Heart left ventricle (tissue), 16 donors: Measurements from ENCODE around the gene YOD1. TPM values are rescaled to one million over a fixed set of nuclear protein-coding genes. Genes with fewer than 3 reads are reported as not detected.

Source experiments
- ATAC-seq, 4 donors: fragments of 200-7000 bp; cut with Tn5 transposase; one replicate each; pipeline ENCODE4 v1.9.1; 2020 to 2022; ENCODE audit warnings: moderate library complexity in 4 of 4, mild to moderate bottlenecking in 3 of 4, moderate number of reproducible peaks in 1 of 4
- DNase-seq, 5 donors: peaks; one replicate each; pipeline ENCODE4 v3.0.0-alpha.2; 2020
- H3K27ac ChIP-seq, 12 donors: fragments of 200-600 bp; sonication (generic) in 4 of 12; one replicate each; pipeline versions ENCODE4 v1.5.0 to v1.8.0; 2016 to 2022; ENCODE audit warnings: mild to moderate bottlenecking in 2 of 12
- H3K27me3 ChIP-seq, 9 donors: fragments of 200-600 bp; sonication (generic) in 2 of 9; one replicate each; pipeline versions ENCODE4 v1.5.1 to v1.8.0; 2016 to 2022; ENCODE audit warnings: mild to moderate bottlenecking in 3 of 9
- H3K36me3 ChIP-seq, 9 donors: fragments of 200-600 bp; sonication (generic) in 2 of 9; one replicate each; pipeline versions ENCODE4 v1.5.0 to v1.8.0; 2018 to 2022; ENCODE audit warnings: mild to moderate bottlenecking in 2 of 9
- H3K4me1 ChIP-seq, 12 donors: fragments of 200-600 bp; sonication (generic) in 4 of 12; one replicate each; pipeline versions ENCODE4 v1.5.0 to v1.8.0; 2016 to 2022; ENCODE audit warnings: mild to moderate bottlenecking in 3 of 12
- H3K4me3 ChIP-seq, 12 donors: fragments of 200-600 bp; sonication (generic) in 4 of 12; one replicate each; pipeline versions ENCODE4 v1.5.0 to v1.8.0; 2017 to 2022; ENCODE audit warnings: mild to moderate bottlenecking in 9 of 12, moderate library complexity in 4 of 12
- H3K9me3 ChIP-seq, 12 donors: fragments of 200-600 bp; sonication (generic) in 4 of 12; one replicate each; pipeline versions ENCODE4 v1.5.0 to v1.8.0; 2016 to 2022; ENCODE audit warnings: mild to moderate bottlenecking in 1 of 12
- POLR2A ChIP-seq, 2 donors: fragments of 450-650 bp; IDR thresholded peaks; one replicate each; pipeline ENCODE4 v1.6.1; 2017; ENCODE audit warnings: antibody characterized with exemption in 2 of 2, mild to moderate bottlenecking in 2 of 2, moderate library complexity in 2 of 2
- WGBS, 4 donors: extraction: QIAGEN DNeasy Blood & Tissue Kit in 2 of 4; methylation state at CpG; one replicate each; pipeline versions ENCODE4 v1.1.5 to v1.1.7; 2013 to 2018; 5-methylcytosine and 5-hydroxymethylcytosine counted together
- intact Hi-C, 10 donors: fragments of 100-400 bp; cut with DNase I; formaldehyde crosslinking; loops; one replicate each; pipeline versions ENCODE4 v1.11.1 to v1.14.2; 2022
- polyA plus RNA-seq, 2 donors: library from polyadenylated mRNA; stranded (reverse); fragments of 200-250 nt; gene quantifications; one replicate each; pipeline ENCODE4 v1.2.3, GENCODE V29; 2013
- total RNA-seq, 9 donors: library from RNA; depleted of rRNA in 2 of 9; stranded (reverse); fragments of >200 nt in 2 of 9; fragmentation: NEBNext Ultra II Directional in 3 of 9; extraction: Animal tissue kit (Norgen Biotek cat#: 25700) in 3 of 9; gene quantifications; one replicate each; pipeline versions ENCODE4 v1.1.0 to v1.2.4, GENCODE V29; 2016 to 2023
- TF ChIP-seq, protein P1 (sequence below), 12 donors: fragments of 200-600 bp; sonication (generic) in 4 of 12; IDR thresholded peaks; one replicate each; pipeline versions ENCODE4 v1.5.0 to v1.8.0; 2018 to 2022; ENCODE audit warnings: antibody characterized with exemption in 12 of 12, mild to moderate bottlenecking in 5 of 12
- donor health status: ischemic (EF 13 %, LVEDD 7.1; RV severe dilation, severe dysfunction).
- donor health status: healthy with polysubstance abuse.
- donor health status: DM: no; HTN: yes; CAD: no.
- donor health status: DM: no; HTN: no; CAD: no.
- donor health status: ischemic (EF 25% LVEDD 6.9; RV normal size, moderate dysfunction).
- donor health status: ischemic (EF 25% LVEDD 5.7; RV mildly dilated, moderate dysfunction).
- donor health status: healthy.
- donor health status: DM: yes; HTN: yes; CAD: no.
- donor health status: ischemic (EF 35%, LVEDD 5.7; RV mildly dilated, moderate dysfunction).
- donor health status: nonischemic (EF 11% LVEDD 7.7; RV severe dilation, severe dysfunction).
- donor health status: DM: yes; HTN: yes; CAD: no.
- donor health status: PGD.
- donor health status: ischemic (EF 29% LVEDD 5.4; RV normal size, mild dysfunction).
- donor health status: nonischemic (EF 23%, LVEDD 6.1; RV moderate dilation, normal function).

The YOD1 gene
- total and polyA plus RNA-seq, 11 donors: 1.9 to 7.4 (median 5.8) TPM

DNA sequence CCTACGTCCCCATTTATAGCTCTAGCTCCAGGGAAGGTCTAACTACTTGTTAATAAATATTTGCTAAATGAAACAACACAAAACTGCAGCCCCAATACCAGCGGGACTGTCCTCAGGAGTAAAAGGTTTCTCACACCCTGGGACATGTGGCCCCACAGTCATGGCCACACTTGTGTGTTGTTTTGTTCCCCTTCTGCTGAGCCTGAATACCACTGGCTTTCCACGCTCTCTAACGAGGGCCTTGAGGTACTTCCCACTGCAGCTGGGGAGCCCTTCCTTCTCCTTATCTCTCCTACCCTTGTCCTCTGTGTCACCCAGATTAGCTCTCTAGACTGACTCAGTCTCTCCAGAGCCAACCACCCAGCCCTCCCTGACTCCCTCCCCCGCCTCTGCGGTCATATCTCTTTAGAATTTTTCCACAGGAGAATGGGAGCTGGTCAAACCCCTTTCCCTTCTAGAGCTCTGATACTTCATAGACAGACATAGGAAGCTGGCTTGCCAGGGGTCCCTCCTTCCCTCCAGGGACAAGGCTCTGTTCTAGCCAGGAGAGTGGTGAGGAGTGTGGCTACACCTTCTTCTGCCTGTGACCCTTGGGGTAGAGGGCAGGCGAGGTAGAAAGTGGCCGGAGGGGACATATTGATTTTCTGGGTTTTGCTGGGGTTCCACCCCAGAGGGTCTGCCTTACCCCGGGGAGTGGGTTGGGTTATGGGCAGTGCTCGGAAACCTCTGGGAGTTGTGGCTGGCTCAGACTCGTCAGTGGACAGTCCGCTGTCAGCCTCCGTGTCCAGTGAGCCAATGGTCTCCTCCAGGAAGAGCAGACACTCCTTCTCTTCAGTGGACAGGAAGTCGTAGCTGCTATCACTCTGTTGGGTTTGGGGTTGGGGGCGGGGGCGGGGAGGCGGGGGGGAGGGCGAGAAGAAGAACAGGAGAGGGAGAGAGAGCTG is 26.5 kb downstream of the YOD1 start:
- Histone ChIP-seq H3K27me3 (no peaks in the 10 kb centered on the region), H3K27ac (peak overlapping the region; percentile 75 to 97 (median 86)), H3K9me3 (no peaks in the 10 kb centered on the region), H3K36me3 (no peaks in the 10 kb centered on the region), H3K4me3 (no peak overlapping the region), H3K4me1 (peaks cover 0 to 46% (median 31%) of the 10 kb centered on the region in 12 donors)
- intact Hi-C loops: no loop called here
- DNase-seq (peak in 2 of 5 donors; percentile 26 to 66), ATAC-seq (peak; percentile 24 to 81 (median 58))
- WGBS, 4 donors: 38 to 47% (median 42%) methylated on average over 16 to 18 of the region's 18 CpGs
- TF ChIP-seq, protein P1, sequence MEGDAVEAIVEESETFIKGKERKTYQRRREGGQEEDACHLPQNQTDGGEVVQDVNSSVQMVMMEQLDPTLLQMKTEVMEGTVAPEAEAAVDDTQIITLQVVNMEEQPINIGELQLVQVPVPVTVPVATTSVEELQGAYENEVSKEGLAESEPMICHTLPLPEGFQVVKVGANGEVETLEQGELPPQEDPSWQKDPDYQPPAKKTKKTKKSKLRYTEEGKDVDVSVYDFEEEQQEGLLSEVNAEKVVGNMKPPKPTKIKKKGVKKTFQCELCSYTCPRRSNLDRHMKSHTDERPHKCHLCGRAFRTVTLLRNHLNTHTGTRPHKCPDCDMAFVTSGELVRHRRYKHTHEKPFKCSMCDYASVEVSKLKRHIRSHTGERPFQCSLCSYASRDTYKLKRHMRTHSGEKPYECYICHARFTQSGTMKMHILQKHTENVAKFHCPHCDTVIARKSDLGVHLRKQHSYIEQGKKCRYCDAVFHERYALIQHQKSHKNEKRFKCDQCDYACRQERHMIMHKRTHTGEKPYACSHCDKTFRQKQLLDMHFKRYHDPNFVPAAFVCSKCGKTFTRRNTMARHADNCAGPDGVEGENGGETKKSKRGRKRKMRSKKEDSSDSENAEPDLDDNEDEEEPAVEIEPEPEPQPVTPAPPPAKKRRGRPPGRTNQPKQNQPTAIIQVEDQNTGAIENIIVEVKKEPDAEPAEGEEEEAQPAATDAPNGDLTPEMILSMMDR (IDR thresholded peaks at IDR 0.05): no peak
- no peak for TF ChIP-seq POLR2A (IDR thresholded peaks at IDR 0.05)

DNA sequence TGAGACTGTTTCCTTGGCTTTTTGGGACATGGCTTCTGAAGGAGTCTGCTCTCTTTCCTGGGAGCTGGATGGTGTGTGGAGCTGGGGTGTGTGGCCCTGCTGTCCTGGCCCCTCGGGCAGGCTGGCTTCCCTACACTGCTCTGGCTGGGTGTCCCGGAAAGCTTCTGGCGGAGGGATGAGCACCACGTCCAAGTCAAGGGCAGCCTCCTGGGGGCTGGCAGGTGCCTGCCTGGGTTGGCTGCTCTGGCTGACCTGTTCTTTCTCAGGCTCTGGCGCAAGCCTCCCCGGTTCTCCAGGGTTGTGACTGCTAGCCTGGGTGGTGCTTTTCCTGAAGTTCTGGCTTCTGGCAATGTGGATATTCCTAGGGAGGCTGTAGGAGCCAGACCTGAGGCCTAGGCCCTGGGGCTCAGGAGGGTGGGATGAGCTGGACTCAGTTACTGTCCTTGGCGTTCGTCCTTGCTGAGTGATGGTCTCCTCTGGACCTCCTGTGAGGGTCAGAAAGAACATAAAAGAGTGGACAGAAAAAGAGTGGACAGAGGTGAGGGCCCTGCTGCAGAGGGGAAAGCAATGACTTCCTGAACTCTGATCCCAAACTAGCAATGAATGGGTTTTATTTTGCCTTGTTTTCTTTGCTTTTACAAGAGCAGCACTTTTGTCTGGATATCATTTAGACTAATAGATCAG is 27.9 kb downstream of the YOD1 start:
- H3K27me3 ChIP-seq: no peaks in the 10 kb centered on the region
- ATAC-seq: peak in 3 of 4 donors; percentile 2 to 10 (median 3)
- 70 to 91% (median 74%) methylated on average over 3 to 8 of the region's 8 CpGs for WGBS, 4 donors
- intact Hi-C loops: no loop called here
- DNase-seq: no peak
- peak overlapping the region in 11 of 12 donors; percentile 78 to 97 (median 86) for H3K27ac ChIP-seq
- no peak overlapping the region for H3K4me3 ChIP-seq
- no peaks in the 10 kb centered on the region for H3K9me3 ChIP-seq
- no peaks in the 10 kb centered on the region for H3K36me3 ChIP-seq
- peaks cover 0 to 46% (median 32%) of the 10 kb centered on the region in 12 donors for H3K4me1 ChIP-seq
- TF ChIP-seq, protein P1 (IDR thresholded peaks at IDR 0.05): no peak
- TF ChIP-seq POLR2A (IDR thresholded peaks at IDR 0.05): no peak

DNA sequence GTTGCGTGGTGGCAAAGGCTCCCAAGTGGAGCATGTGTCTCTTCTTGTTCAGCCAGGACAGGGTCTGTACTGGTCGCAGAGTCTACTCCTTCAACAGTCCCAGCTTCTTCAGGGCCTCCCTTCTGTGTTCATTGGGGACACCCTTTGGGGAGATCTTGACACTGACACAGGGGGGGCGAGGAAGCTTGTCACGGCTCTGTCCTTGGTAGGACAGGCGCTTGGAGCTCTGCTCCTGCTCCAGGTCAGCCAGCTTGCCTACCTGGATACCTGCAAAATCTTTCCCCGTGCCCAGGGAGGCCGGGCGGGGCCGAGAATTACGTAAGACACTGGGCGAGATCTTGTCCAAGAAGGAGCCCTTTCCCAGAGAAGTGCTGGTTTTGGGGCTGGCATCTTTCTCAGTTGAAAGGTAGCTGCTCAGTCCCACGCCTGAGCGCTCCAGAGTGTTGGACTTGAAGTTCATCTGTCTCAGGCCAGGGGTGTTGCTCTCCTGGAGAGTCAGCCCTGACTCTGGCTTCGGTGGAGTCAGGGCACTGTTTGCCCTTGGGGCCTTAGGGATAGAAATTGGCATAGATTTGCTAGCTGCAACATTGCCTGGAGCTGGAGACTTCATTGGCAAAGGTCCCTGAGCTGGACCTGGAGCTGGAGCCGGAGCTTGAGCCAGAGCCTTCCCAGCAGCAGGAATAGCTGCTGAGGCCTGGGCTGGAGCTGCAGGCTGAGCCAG is 29.0 kb downstream of the YOD1 start:
- TF ChIP-seq POLR2A (IDR thresholded peaks at IDR 0.05): no peak
- TF ChIP-seq, protein P1 (IDR thresholded peaks at IDR 0.05): no peak
- H3K4me3 ChIP-seq: no peak overlapping the region
- no peaks in the 10 kb centered on the region for H3K36me3 ChIP-seq
- no peaks in the 10 kb centered on the region for H3K27me3 ChIP-seq
- H3K9me3 ChIP-seq: no peaks in the 10 kb centered on the region
- DNase-seq (no peak), ATAC-seq (no peak)
- intact Hi-C loops: no loop called here
- H3K27ac ChIP-seq: peak overlapping the region in 3 of 12 donors; percentile 78 to 92 (median 81)
- 76 to 97% (median 87%) methylated on average over 7 to 15 of the region's 15 CpGs for whole genome bisulfite sequencing, 4 donors
- H3K4me1 ChIP-seq: peaks cover 0 to 46% (median 32%) of the 10 kb centered on the region in 12 donors
